ENCODE measurements around the gene GPD1. TPM values are rescaled to one million over a fixed set of nuclear protein-coding genes. Genes with fewer than 3 reads are reported as not detected.

The GPD1 gene
- total RNA-seq, 1 donor from 2014 or later = not detected

DNA sequence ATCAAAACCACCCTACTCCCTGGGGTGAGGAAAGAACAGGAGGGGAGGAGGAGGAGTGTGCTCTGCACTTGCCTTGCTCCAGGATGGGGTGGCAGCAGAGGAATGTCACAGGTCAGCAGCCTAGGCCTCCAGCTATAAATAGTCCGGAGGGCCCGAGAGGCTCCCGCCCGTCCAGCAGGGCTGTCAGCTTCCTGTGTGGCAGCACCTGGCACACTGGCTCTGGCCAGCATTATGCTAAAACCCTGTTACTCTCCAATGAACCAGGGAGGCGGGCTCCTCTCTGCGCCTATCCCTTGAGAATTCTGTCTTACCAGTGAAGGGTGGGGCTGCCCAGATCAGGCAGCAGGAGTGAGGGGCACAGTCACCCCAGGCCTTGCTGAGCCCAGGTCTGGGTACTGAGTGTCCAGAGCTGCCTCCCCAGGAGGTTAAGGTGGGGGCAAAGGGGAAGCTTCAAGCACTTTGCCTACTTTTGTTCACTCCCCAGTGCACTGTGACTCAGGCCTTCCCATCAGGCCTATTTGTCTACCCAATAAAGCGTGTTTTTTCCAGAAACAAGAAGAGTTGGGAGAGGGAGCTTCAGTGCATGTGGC, 7.0 kb downstream of the GPD1 start:
- TF ChIP-seq, protein P1, sequence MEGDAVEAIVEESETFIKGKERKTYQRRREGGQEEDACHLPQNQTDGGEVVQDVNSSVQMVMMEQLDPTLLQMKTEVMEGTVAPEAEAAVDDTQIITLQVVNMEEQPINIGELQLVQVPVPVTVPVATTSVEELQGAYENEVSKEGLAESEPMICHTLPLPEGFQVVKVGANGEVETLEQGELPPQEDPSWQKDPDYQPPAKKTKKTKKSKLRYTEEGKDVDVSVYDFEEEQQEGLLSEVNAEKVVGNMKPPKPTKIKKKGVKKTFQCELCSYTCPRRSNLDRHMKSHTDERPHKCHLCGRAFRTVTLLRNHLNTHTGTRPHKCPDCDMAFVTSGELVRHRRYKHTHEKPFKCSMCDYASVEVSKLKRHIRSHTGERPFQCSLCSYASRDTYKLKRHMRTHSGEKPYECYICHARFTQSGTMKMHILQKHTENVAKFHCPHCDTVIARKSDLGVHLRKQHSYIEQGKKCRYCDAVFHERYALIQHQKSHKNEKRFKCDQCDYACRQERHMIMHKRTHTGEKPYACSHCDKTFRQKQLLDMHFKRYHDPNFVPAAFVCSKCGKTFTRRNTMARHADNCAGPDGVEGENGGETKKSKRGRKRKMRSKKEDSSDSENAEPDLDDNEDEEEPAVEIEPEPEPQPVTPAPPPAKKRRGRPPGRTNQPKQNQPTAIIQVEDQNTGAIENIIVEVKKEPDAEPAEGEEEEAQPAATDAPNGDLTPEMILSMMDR (conservative IDR thresholded peaks at IDR 0.05; ENCODE audit: low read depth, low read length) = no peak
- DNase-seq (ENCODE audit: low read depth) = peak; percentile 74
- peak overlapping the region; percentile 47 for H3K4me3 ChIP-seq (ENCODE audit: low read depth, low read length)

DNA sequence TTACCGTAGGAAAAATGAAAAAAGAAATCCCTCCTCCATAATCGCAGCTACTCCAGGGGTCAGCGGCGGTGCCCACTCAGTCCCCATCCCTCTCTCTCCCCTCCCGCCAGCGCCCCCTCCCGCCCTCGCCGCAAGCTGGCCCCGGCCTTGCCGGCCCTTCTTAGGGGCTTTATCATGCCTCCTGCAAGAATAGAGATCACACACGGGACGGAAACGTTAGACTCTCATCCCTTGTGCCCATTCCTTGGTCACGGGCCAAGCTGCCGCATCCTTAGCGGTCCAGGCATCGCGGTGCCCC, 7.5 kb downstream of the GPD1 start:
- H3K4me3 ChIP-seq (ENCODE audit: low read depth, low read length) = peak overlapping the region; percentile 47
- TF ChIP-seq, protein P1 (conservative IDR thresholded peaks at IDR 0.05; ENCODE audit: low read depth, low read length) = no peak
- no peak for DNase-seq (ENCODE audit: low read depth)

DNA sequence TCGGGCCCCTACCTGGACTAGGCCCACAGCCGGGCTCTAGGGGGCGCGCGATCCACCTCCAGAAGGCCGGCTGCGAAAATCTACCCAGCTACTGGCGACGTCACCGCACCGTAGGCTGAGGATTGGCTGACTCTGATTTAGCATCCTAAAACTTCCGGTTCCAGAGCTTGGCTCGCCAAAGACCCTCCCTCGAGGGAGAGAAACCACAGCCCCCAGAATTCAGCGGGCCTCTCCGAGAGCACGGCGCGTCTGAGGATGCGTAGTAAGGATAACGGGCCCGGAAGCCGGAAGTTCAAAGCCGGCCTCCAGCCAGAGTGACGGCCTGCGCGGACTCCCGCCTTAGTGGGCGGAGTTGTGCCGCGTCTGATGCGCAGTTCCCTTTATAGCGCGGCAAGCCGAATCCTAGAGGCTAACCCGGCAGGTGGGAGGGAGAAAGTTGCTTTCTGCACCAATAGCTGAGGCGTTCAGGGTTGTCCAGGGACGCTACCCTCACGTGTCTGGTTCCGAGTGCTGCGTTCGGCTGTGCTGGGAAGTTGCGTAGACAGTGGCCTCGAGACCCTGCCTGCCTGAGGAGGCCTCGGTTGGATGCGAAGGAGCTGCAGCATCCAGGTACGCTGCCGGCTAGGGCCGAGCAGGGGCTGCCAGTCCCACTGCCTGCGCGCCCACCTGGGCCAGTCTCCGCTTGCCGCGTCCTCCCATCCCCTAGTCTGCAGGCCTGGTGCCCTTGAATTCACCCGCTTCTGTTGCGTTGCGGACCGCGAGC, 8.1 kb downstream of the GPD1 start, which contains the start of gene COX14:
COX14 (plus strand) TSS at position 544 of the 763 bp plus-strand sequence. CDS start 7,808 bp downstream, outside the sequence.
- H3K4me3 ChIP-seq (ENCODE audit: low read depth, low read length) = peak within 1 kb of the TSS; percentile 99
- peak; percentile 95 for DNase-seq (ENCODE audit: low read depth)
- TF ChIP-seq, protein P1 (conservative IDR thresholded peaks at IDR 0.05; ENCODE audit: low read depth, low read length) = peak; percentile 92

DNA sequence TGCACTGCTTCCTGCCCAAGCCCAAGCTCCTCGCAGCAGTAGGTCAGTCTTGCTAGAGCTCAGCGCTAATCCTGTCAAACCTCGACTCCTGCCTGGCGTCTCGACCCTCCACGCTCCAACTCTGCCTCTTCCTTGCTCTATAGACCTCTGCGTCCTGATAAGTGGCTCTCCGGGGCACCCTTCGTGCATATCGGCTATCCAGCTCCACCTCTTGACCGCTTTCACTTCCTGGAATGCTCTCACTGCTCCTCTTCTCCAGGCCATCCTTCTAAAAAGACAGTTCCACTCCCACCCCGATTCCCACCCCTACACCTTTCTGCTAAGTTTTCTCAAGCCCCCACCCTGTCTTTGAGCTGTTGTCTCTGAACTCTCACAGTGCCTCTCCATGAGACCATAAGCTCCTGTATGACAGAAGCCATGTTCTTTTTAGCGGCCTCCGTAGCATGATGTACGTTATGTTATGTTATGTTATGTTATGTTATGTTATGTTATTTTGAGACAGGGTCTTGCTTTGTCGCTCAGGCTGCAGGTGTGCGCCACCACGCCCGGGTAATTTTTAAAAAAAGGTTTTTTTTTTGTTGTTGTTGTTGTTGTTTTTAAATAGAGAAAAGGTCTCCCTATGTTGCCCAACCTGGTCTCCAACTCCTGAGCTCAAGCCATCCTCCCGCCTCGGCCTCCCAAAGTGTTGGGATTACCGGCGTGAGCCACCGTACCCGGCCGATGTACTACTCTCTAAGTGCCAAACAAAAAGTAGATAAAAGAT, 8.8 kb downstream of the GPD1 start:
- DNase-seq (ENCODE audit: low read depth) = no peak
- H3K4me3 ChIP-seq (ENCODE audit: low read depth, low read length) = peak overlapping the region; percentile 99
- TF ChIP-seq, protein P1 (conservative IDR thresholded peaks at IDR 0.05; ENCODE audit: low read depth, low read length) = no peak

DNA sequence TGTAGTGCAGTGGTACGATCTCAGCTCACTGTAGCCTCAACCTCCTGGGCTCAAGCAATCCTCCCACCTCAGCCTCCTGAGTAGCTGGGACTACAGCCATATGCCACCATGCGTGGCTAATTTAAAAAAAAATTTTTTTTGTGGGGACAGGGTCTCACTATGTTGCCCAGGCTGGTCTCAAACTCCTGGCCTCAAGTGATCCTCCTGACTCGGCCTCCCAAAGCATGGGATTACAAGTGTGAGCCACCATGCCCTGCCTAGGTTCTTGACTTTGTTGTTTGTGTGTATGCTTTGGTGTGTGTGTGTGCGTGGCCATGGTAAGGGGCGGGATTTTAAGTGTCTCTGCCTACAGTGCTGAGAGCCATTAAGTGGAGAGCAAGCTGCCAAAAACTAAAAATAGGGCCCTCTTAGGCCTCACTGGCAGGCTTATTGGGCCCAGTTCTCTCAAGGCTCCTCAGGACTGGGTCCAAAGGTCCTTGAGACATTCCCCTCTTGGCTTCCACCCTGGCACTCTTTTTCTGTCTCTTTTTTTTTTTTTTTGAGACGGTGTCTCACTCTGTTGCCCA, 13.3 kb downstream of the GPD1 start:
- no peak for DNase-seq (ENCODE audit: low read depth)
- TF ChIP-seq, protein P1 (conservative IDR thresholded peaks at IDR 0.05; ENCODE audit: low read depth, low read length) = no peak
- H3K4me3 ChIP-seq (ENCODE audit: low read depth, low read length) = no peak overlapping the region

DNA sequence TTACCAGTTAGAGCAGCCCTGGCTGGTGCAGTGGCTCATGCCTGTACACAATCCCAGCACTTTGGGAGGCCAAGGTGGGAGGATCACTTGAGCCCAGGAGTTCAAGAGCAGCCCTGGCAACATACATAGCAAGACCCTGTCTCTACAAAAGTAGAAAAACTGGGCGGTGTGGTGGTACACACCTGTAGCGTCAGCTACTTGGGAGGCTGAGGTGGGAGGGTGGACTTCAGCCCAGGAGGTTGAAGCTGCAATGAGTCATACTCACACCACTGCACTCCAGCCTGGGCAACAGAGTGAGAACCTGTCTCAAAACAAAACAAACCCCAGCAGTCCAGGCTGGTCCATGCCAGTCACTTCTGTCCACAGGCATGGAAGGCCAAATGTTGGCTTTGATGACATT, 15.6 kb downstream of the GPD1 start:
- no peak overlapping the region for H3K4me3 ChIP-seq (ENCODE audit: low read depth, low read length)
- DNase-seq (ENCODE audit: low read depth) = no peak
- TF ChIP-seq, protein P1 (conservative IDR thresholded peaks at IDR 0.05; ENCODE audit: low read depth, low read length) = no peak
